Thyroid gland (tissue), 4 donors: ENCODE measurements around the gene RTN1.

Experiments used
- POLR2A ChIP-seq, 2 donors: fragments of 450-650 bp; IDR thresholded peaks; one replicate each; pipeline ENCODE4 v1.6.1; 2017; ENCODE audit warnings: antibody characterized with exemption in 2 of 2, mild to moderate bottlenecking in 2 of 2, moderate library complexity in 1 of 2
- TF ChIP-seq, protein P1 (sequence below), 6 experiments: fragments of 200-600 bp in 3 of 6; fragments of 450-650 bp in 3 of 6; sonication (generic) in 3 of 6; IDR thresholded peaks; one replicate each; pipeline ENCODE4 v1.5.1; 2016 to 2019; ENCODE audit warnings: antibody characterized with exemption in 6 of 6, mild to moderate bottlenecking in 2 of 6, inconsistent platforms in 1 of 6, moderate library complexity in 1 of 6

DNA sequence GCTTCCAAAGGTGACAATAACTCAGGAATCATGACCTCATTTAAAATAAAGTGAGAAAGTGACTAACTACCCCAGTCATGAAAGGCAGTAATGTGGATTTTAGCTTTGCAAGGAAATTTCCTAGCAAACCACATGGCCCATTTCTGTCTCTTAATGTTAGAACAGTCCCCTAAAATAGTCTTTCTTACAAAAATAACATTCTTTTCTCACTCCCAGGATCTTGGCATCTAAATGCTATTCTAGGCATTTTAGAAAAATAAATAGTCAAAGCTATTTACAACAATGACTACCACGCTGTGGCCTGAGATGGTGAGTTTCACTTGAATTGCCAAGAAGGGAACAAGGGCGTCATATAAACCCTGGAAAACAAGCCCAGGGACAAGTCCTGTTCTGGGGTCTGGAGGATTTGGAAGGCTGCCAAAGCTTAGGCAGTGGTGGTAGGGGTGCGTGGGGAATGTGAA is 192.8 kb downstream of the RTN1 start:
- TF ChIP-seq POLR2A (IDR thresholded peaks at IDR 0.05), result no peak
- TF ChIP-seq, protein P1, sequence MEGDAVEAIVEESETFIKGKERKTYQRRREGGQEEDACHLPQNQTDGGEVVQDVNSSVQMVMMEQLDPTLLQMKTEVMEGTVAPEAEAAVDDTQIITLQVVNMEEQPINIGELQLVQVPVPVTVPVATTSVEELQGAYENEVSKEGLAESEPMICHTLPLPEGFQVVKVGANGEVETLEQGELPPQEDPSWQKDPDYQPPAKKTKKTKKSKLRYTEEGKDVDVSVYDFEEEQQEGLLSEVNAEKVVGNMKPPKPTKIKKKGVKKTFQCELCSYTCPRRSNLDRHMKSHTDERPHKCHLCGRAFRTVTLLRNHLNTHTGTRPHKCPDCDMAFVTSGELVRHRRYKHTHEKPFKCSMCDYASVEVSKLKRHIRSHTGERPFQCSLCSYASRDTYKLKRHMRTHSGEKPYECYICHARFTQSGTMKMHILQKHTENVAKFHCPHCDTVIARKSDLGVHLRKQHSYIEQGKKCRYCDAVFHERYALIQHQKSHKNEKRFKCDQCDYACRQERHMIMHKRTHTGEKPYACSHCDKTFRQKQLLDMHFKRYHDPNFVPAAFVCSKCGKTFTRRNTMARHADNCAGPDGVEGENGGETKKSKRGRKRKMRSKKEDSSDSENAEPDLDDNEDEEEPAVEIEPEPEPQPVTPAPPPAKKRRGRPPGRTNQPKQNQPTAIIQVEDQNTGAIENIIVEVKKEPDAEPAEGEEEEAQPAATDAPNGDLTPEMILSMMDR (IDR thresholded peaks at IDR 0.05), result no peak
